ENCODE data around the gene METTL22.

METTL22 gene

GRCh38 chr16:8591451-8591850 lies 30.0 kb upstream of the METTL22 start:
- DNase-seq (ENCODE audit: extremely low read depth in 1 of 2, low read depth in 1 of 2) = no peak

- no peak for DNase-seq (ENCODE audit: extremely low read depth in 1 of 2, low read depth in 1 of 2)
These were observed 27.3 kb upstream of the METTL22 start for GRCh38 chr16:8594149-8594666.

GRCh38 chr16:8595783-8596182 lies 25.7 kb upstream of the METTL22 start:
- no peak for DNase-seq (ENCODE audit: extremely low read depth in 1 of 2, low read depth in 1 of 2)

- no peak for DNase-seq (ENCODE audit: extremely low read depth in 1 of 2, low read depth in 1 of 2)
These were observed 24.9 kb upstream of the METTL22 start for GRCh38 chr16:8596581-8596980.

GRCh38 chr16:8600144-8600775 lies 21.2 kb upstream of the METTL22 start:
- no peak for DNase-seq (ENCODE audit: extremely low read depth in 1 of 2, low read depth in 1 of 2)

GRCh38 chr16:8605554-8605953 lies 15.9 kb upstream of the METTL22 start:
- no peak for DNase-seq (ENCODE audit: extremely low read depth in 1 of 2, low read depth in 1 of 2)

GRCh38 chr16:8607214-8607613 lies 14.3 kb upstream of the METTL22 start:
- DNase-seq (ENCODE audit: extremely low read depth in 1 of 2, low read depth in 1 of 2) = no peak

- DNase-seq (ENCODE audit: extremely low read depth in 1 of 2, low read depth in 1 of 2) = no peak
These were observed 10.4 kb upstream of the METTL22 start for GRCh38 chr16:8611122-8611521.

- DNase-seq (ENCODE audit: extremely low read depth in 1 of 2, low read depth in 1 of 2) = no peak
These were observed 9.5 kb upstream of the METTL22 start for GRCh38 chr16:8611886-8612600.

- DNase-seq (ENCODE audit: extremely low read depth in 1 of 2, low read depth in 1 of 2) = no peak
These were observed 7.0 kb upstream of the METTL22 start for GRCh38 chr16:8614435-8615029.

GRCh38 chr16:8619671-8620370 lies 1.7 kb upstream of the METTL22 start:
- no peak for DNase-seq (ENCODE audit: extremely low read depth in 1 of 2, low read depth in 1 of 2)

- DNase-seq (ENCODE audit: extremely low read depth in 1 of 2, low read depth in 1 of 2) = no peak
These were observed 963 bp upstream of the METTL22 start for GRCh38 chr16:8620535-8620934.

- DNase-seq (ENCODE audit: extremely low read depth in 1 of 2, low read depth in 1 of 2) = no peak
These were observed 301 bp upstream of the METTL22 start for GRCh38 chr16:8621222-8621571.

- DNase-seq (ENCODE audit: extremely low read depth in 1 of 2, low read depth in 1 of 2) = no peak
These were observed 788 bp downstream of the METTL22 start for GRCh38 chr16:8622315-8622656.

- DNase-seq (ENCODE audit: extremely low read depth in 1 of 2, low read depth in 1 of 2) = no peak
These were observed 2.1 kb downstream of the METTL22 start for GRCh38 chr16:8623634-8624033.

GRCh38 chr16:8625491-8626087 lies 4.1 kb downstream of the METTL22 start:
- no peak for DNase-seq (ENCODE audit: extremely low read depth in 1 of 2, low read depth in 1 of 2)

- DNase-seq (ENCODE audit: extremely low read depth in 1 of 2, low read depth in 1 of 2) = no peak
These were observed 5.4 kb downstream of the METTL22 start for GRCh38 chr16:8626946-8627345.

- DNase-seq (ENCODE audit: extremely low read depth in 1 of 2, low read depth in 1 of 2) = no peak
These were observed 6.0 kb downstream of the METTL22 start for GRCh38 chr16:8627456-8627855.

GRCh38 chr16:8628981-8629725 lies 7.7 kb downstream of the METTL22 start:
- DNase-seq (ENCODE audit: extremely low read depth in 1 of 2, low read depth in 1 of 2) = no peak

- no peak for DNase-seq (ENCODE audit: extremely low read depth in 1 of 2, low read depth in 1 of 2)
These were observed 8.9 kb downstream of the METTL22 start for GRCh38 chr16:8630255-8630953.
